Measurements from ENCODE around the gene CAMK1G. TPM values are rescaled to one million over a fixed set of nuclear protein-coding genes. Genes with fewer than 3 reads are reported as not detected.
A peak's percentile ranks its signal among the peaks of the same experiment; 100 is the strongest.

CAMK1G gene
- total RNA-seq, 4 donors from 2014 or later = 0.23 to 0.34 TPM; not detected in 2

DNA sequence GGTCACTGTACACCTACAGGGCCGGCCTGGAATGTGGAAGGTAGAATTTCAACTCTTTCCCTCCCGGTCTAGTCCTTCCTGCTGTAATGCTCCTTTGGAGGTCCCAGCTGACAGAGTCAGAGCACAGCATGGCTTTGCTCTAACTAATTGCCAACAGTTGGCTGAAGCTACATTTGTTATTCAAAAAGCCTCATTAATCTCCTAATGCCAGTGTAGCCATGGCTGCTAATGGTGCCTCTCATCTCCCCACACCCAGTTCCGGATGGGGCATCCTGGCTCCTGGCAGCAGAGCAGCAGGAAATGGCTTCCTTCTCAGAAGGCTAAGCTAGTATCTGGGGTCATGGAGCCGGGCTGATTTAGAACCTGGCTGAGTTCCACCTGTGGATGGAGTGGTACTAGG, 18.7 kb upstream of the CAMK1G start:
- no peak for DNase-seq (ENCODE audit: low spot score in 2 of 2)
- no peaks in the 10 kb centered on the region for H3K36me3 ChIP-seq
- no peaks in the 10 kb centered on the region for H3K27me3 ChIP-seq
- no peak overlapping the region for H3K4me3 ChIP-seq
- TF ChIP-seq EP300 (IDR thresholded peaks at IDR 0.05) (no peak), POLR2AphosphoS5 (IDR thresholded peaks at IDR 0.05) (no peak)
- no peak overlapping the region for H3K27ac ChIP-seq
- WGBS = 46% methylated on average over 4 of the region's 4 CpGs
- no peaks in the 10 kb centered on the region for H3K9me3 ChIP-seq
- H3K4me1 ChIP-seq = peaks cover 10% of the 10 kb centered on the region

DNA sequence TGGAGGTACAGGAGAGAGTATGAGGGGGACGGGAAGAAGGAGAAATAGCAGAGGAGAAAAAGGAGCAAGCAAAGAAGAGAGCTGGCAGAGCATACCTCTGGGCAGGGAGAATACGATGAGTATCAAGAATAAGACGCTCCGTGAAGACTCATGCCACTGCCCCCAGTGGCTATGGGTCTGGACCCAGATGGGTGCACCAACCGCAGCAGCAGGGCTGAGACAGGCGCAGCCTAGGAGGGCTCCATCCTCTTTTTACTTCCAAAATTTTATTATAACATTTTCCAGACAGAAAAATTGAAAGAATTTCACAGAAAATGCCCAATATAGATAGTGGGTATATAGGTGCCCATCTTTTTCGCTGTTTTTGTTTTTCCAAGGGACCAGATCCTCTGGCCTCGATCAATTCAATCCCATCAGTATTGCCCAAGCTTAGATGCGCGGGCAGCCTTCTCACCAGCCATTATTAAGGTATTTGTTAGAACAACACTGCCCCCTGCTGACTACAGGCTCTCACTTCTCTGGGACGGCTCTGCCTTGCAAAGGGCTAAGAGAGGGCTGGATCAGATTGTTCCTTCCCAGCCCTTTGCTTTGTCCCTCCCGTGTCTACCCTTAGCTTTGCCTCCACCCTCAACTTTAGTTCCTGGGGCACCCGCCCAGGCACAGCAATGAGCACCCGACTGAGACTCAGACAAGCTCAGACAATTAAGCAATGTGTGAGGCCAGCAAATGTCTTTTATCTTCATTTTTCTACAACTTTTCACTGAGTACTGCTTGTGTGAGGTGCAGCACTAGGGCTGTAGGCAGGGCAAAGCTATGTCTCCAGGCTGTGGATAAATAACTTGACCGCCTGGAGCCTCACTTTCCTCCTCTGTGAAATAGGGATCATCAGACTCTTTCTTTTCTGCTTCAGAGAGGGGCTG, 17.5 kb upstream of the CAMK1G start:
- Histone ChIP-seq H3K9me3 (no peaks in the 10 kb centered on the region), H3K4me3 (no peak overlapping the region), H3K4me1 (peaks cover 10% of the 10 kb centered on the region), H3K27me3 (peaks cover 5% of the 10 kb centered on the region), H3K27ac (no peak overlapping the region), H3K36me3 (no peaks in the 10 kb centered on the region)
- WGBS = 29% methylated on average over 15 of the region's 15 CpGs
- peak; percentile 76 to 87 for DNase-seq (ENCODE audit: low spot score in 2 of 2)
- no peak for TF ChIP-seq POLR2AphosphoS5 (IDR thresholded peaks at IDR 0.05)
- TF ChIP-seq POLR2A (IDR thresholded peaks at IDR 0.05) = no peak
- no peak for TF ChIP-seq EP300 (IDR thresholded peaks at IDR 0.05)
- TF ChIP-seq, protein P1, sequence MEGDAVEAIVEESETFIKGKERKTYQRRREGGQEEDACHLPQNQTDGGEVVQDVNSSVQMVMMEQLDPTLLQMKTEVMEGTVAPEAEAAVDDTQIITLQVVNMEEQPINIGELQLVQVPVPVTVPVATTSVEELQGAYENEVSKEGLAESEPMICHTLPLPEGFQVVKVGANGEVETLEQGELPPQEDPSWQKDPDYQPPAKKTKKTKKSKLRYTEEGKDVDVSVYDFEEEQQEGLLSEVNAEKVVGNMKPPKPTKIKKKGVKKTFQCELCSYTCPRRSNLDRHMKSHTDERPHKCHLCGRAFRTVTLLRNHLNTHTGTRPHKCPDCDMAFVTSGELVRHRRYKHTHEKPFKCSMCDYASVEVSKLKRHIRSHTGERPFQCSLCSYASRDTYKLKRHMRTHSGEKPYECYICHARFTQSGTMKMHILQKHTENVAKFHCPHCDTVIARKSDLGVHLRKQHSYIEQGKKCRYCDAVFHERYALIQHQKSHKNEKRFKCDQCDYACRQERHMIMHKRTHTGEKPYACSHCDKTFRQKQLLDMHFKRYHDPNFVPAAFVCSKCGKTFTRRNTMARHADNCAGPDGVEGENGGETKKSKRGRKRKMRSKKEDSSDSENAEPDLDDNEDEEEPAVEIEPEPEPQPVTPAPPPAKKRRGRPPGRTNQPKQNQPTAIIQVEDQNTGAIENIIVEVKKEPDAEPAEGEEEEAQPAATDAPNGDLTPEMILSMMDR (IDR thresholded peaks at IDR 0.05) = peak; percentile 26 to 62

DNA sequence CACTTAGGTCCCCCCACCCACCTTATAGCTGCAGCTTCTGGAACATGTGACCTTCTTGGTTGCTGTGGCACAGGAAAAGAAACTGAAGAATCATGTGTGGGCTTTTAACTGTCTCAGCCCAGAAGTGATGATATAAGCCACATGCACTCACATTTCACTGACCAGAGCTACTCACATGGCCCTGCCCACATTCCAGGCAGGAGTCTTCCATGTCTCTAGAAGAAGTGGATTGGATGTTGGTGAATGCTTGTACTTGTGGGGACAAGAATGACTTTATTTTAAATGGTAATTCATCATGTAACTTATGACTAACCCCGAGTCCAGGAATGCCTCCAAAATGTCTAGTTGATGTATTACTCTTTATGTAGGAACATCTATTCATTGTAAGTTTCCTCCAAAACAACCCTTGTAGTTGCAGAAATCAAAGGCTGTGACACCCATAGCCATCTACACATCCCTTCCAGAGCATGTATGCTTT, 15.8 kb upstream of the CAMK1G start:
- TF ChIP-seq EP300 (IDR thresholded peaks at IDR 0.05) = no peak
- TF ChIP-seq POLR2AphosphoS5 (IDR thresholded peaks at IDR 0.05) = no peak
- WGBS = 7% methylated on average over 1 of the region's 1 CpG

DNA sequence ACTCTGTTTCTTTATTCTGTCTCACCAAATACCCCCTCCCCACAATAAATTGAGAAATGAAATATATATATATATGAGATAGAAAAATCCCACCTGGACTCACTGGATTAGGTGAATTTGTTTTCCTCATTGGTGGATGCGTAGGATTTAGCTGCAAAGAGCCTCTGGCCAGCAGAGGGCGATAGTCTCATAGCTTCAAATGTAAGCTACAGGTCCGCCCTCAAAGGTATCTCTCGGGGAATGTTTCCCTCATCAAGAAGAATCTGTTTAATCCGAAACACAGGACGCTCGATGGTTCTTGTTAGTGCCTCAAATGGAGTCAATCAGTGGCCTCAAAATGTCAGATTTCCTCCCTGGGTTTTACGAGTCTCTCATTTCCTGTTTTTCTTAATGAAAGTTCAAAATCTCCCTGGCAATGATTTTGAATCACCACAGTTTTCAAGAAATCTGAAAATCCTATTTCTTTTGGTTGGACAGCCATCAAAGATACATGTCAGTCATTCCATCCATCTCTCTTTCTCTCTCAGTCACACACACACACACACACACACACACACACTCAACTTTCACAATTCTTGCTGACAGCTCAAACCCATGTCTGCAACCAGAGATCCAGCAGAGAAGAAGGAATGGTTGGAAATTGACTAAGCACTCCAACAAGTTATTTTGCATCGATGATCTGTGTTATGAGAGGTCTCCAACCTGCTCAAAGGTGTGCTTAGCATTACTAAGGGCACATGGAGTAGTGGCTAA, 13.9 kb upstream of the CAMK1G start:
- H3K9me3 ChIP-seq = no peaks in the 10 kb centered on the region
- peaks cover 10% of the 10 kb centered on the region for H3K4me1 ChIP-seq
- H3K27ac ChIP-seq = no peak overlapping the region
- DNase-seq (ENCODE audit: low spot score in 2 of 2) = peak; percentile 77 to 82
- no peaks in the 10 kb centered on the region for H3K36me3 ChIP-seq
- no peak for TF ChIP-seq POLR2AphosphoS5 (IDR thresholded peaks at IDR 0.05)
- TF ChIP-seq, protein P1 (IDR thresholded peaks at IDR 0.05) = peak; percentile 55 to 82
- H3K27me3 ChIP-seq = peaks cover 15% of the 10 kb centered on the region
- no peak overlapping the region for H3K4me3 ChIP-seq
- WGBS = 9% methylated on average over 9 of the region's 9 CpGs

More for the DNA sequence above, 15.8 kb upstream of the CAMK1G start:
- DNase-seq (ENCODE audit: low spot score in 2 of 2) = no peak
- Histone ChIP-seq H3K4me1 (peaks cover 10% of the 10 kb centered on the region), H3K36me3 (no peaks in the 10 kb centered on the region), H3K27ac (no peak overlapping the region), H3K9me3 (no peaks in the 10 kb centered on the region), H3K27me3 (peaks cover 15% of the 10 kb centered on the region), H3K4me3 (no peak overlapping the region)

DNA sequence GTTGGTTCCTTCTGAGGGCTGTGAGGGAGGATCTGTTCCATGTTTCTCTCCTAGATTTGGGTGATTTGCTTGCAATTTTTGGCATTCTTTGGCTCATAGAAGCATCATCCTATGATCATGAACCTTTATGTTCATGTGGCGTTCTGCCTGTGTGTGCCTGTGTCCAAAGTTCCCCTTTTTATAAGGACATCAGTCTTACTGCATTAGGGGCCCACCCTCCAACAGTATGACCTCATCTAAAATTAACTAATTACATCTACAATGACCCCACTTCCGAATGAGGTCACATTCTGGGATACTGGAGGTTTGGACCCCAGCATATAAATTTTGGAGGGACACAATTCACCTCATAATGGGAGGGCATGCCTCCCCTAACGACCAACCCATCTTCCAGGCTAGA, 12.8 kb upstream of the CAMK1G start:
- Histone ChIP-seq H3K36me3 (no peaks in the 10 kb centered on the region), H3K27me3 (peaks cover 15% of the 10 kb centered on the region), H3K9me3 (no peaks in the 10 kb centered on the region), H3K4me3 (no peak overlapping the region), H3K4me1 (peaks cover 2% of the 10 kb centered on the region), H3K27ac (no peak overlapping the region)
- WGBS = 75% methylated on average over 3 of the region's 3 CpGs
- DNase-seq (ENCODE audit: low spot score in 2 of 2) = no peak
- TF ChIP-seq, protein P1 (IDR thresholded peaks at IDR 0.05) = no peak
- TF ChIP-seq POLR2AphosphoS5 (IDR thresholded peaks at IDR 0.05) = no peak
